GM18909 (cell line): ENCODE results near the gene RAI2.
"Not testable (repeated sequence)": the region's sequence is repeated elsewhere in the genome, so short reads cannot be mapped to it uniquely, and the experiment has no call there.

Experiments used
- ATAC-seq: cut with Tn5 transposase; IDR thresholded peaks from one replicate; pipeline ENCODE4 v1.9.1; 2021; ENCODE audit warnings: mild to moderate bottlenecking; ENCODE audit not compliant: unreplicated experiment, poor library complexity

The RAI2 gene

DNA sequence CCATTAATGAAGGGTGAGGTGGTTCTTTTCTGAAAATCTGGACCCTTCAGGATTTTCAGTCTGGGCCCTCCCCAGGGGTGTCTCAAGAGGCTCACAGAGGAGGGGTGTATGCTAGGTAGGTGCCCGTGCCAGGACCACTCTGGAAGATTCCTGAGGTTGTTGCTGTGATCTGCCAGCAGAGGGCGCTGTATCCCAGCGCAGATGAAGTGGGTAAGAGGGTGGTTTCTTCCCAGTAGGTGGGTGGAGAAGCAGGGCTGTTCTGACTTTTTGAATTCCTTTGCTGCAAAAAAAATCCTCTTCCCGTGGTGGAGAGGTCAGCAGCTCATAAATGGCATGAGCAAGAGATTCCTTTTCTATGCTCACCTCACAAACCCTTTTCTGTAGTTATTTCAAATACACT is 72.7 kb downstream of the RAI2 start:
- ATAC-seq: no peak

DNA sequence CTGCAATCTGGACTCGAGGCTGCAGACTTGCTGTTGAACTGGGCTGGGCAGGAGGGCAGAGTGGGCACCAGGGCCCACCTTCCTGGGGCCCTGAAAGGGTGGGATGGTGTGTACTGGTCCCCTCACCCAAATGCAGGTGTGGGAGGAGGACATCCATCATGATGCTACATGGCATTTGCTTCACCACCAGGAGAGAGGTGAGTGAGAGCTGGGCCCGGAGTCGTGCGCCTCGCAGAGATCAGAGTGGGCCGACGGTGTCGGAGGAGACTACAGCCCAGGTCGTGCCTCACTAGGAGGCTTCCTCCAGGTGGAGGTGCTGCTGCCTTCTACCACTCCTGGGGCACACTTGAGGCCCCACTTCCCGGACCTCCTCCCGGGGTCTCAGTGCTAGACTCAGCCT is 73.5 kb downstream of the RAI2 start:
- ATAC-seq: no peak

DNA sequence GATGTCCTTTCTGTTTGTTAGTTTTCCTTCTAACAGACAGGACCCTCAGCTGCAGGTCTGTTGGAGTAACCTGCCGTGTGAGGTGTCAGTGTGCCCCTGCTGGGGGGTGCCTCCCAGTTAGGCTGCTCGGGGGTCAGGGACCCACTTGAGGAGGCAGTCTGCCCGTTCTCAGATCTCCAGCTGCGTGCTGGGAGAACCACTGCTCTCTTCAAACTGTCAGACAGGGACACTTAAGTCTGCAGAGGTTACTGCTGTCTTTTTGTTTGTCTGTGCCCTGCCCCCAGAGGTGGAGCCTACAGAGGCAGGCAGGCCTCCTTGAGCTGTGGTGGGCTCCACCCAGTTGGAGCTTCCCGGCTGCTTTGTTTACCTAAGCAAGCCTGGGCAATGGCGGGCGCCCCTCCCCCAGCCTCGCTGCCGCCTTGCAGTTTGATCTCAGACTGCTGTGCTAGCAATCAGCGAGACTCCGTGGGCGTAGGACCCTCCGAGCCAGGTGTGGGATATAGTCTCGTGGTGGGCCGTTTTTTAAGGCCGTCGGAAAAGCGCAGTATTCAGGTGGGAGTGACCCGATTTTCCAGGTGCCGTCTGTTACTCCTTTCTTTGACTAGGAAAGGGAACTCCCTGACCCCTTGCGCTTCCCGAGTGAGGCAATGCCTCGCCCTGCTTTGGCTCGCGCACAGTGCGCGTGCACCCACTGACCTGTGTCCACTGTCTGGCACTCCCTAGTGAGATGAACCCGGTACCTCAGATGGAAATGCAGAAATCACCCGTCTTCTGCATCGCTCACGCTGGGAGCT is 74.3 kb downstream of the RAI2 start:
- ATAC-seq: not testable (repeated sequence)

DNA sequence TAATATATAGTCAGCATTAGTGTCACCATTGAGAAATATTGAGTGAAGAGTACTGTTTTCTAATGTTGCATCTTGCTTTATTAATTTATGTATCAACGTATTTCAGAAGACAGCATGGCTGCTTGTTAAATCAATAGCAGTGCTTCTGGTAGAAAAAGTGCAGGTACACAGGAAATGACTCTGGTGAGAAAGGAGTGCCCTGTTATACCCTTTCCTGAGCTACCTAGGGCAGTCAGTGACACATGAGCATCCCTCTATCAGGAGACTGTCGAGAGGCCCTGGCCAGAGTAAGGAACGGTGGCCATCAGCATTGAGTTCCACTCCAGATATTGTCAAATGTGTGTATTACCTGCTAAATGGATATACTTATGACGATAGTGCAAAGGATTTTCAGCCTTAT is 81.7 kb downstream of the RAI2 start:
- no peak for ATAC-seq

DNA sequence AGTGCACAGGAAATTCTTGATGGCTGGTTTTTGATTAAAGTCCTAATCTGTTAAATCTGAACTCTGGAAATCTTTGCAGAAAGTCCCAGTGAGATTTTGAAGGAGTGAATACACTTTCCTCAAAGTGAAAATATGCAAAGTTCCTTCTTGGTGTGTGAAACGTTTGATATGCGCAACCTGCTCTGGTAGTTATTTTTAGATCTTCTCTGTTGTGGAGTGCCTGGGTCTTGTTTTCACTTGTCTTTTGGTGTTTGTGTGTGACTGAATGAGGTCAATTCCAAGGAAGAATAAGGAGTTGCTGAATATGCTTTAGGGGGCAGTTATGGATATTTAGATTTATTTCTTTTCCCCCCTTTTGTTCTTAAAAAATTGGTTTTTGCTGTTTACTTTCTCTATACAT is 82.1 kb downstream of the RAI2 start:
- ATAC-seq: no peak

DNA sequence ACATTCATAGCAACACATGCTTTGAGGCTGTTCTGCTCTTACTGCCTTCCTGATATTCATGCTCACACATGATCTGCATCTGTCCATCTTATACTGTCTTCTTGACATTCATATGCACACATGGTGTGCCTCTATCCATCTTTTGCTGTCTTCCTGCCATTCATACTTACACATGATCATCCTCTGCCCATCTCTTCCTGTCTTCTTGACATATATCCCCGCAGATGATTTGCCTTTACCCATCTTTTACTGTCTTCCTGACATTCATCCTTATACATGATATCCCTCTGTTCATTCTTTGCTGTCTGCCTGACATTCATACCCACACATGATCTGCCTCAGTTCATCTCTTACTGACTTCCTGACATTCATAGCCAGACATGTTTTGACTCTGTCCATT is 87.0 kb downstream of the RAI2 start:
- ATAC-seq: no peak

DNA sequence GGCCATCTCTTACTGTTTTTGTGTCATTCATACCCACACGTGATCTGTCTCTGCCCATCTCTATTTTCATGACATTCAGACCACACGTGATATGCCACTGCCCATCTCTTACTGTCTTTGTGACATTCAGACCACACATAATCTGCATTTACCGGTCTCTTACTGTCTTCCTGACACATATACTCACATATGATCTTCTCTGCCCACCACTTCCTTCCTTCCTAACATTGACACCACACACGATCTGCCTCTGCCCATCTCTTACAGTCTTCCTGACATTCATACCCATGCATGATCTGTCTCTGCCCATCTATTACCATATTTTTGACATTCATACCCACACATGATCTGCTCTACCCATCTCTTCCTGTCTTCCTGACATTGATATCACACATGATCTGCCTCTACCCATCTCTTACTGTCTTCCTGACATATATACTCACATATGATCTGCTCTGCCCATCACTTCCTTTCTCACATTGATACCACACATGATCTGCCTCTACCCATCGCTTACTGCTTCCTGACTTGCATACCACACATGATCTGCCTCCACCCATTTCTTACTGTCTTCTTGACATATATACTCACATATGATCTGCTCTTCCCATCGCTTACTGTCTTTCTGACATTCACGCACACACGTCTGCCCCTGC is 87.7 kb downstream of the RAI2 start:
- ATAC-seq: no peak

DNA sequence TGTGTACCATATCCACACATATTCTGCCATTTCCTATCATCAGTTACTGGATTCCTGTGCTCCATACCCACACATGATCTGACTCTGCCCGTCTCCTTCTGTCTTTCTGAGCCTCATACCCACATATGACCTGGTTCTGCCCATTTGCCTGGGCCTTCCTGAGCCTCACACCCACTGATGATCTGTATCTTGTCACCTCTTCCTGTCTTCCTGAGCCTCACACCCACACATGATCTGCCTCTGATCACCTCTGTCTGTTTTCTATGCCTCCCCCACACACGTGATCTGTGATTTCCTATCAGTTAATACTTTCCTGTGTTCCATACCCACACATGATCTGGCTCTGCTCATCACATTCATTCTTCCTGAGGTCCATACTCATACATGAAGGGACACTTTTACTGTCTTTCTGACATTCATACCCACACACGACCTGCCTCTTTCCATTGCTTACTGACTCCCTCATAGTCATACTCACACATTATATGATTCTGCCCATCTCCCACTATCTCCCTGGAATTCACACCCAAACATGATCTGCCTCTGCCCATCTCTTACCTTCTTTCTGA is 91.3 kb downstream of the RAI2 start:
- no peak for ATAC-seq

DNA sequence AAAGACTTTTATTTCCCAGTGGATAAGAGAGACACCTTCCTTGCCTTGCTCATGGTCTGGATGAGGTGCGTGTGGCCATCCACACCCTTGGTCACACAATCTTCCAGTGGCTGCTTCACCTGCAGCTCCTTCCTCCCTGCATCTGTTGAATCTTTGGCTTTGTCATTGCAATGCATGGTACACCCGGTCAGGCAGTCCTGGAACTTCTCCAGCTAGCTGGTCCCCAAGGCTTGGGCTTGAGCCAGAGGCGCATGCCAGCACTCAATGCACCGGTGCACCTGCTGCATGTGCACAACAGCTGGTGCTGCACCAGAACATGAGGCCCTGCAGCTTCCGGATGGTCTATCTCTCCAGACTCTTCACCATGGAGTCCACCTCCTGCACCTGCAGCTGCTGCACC is 92.1 kb downstream of the RAI2 start:
- no peak for ATAC-seq

DNA sequence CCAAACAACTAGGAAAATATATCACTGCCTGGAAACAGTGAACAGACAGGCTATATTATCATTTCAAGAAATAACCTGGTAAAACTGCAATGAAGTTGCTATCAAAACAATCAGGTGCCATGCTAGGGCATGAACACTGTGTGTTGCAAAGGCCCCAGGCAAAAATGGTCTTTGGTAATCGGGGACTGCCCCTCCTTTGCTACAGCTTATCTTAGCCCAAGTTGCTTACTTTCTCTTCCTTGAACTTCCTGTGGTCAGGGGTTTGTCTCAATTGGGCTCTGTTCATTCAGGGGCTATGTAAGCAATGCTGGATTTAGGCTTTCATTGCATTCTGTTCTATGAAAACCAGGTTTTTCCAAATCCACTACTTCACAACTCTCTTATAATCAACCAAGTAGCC is 93.4 kb downstream of the RAI2 start:
- ATAC-seq: no peak

DNA sequence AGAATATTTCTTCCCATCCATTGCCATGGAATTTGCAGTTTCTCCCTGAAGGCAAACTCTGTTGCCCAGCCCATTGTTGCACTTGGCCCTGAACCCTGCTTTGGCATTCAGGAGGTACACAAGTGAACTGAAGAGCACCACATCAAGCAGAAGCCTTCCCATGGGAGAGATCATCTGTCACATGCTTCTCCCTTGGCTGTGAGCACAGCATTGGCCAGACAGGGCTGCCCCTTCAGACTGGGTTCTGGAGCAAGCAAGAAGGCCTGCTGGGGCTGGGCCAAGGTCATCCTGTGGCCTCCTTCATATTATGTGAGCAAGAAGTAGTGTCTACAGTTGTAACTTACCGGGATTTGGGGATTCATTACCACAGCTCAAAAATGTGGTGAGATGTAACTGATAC is 101.1 kb downstream of the RAI2 start:
- no peak for ATAC-seq

DNA sequence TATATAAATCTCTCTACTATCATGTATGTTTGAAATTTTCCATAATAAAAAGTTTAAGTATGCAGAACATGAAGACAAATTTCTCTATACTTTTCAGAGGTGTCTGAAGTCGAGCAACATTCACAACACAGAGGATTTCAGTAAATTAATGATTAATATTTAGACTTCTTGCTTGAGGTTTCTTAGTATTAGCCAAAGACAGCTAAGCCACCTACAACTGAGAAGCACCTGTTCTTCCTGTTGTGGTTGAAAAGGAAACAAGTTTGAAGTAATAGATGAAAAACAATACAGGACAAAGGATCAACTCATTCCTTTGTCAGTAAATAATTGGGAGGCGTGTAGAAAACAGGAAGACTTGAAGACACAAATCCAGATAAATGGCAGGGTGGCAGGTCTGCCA is 102.7 kb downstream of the RAI2 start:
- peak; percentile 94 for ATAC-seq

DNA sequence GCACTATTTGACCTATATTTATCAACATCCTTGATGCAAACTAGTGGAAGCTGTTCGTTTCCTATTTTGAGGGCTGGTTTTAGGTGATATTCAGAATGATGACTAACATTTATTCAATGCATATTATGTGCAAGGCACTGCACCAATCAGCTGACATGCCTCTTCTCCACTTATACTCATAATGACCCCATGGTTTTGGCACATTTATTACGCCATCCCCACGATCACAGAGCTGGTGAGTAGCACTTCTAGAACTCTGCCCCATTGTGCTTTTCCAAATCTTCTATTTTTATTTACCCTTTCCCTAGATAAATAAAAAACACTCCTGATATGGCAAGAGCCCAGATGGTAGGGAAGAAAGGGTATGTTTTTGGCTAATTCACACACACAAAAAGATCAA is 110.7 kb downstream of the RAI2 start:
- no peak for ATAC-seq
